ENCODE data around the gene ZSCAN23. TPM values are rescaled to one million over a fixed set of nuclear protein-coding genes. Genes with fewer than 3 reads are reported as not detected.

The ZSCAN23 gene
- total and polyA plus RNA-seq, 2 of the 8 experiments (the other 6 are each of a cell fraction or from before 2014, with no cell fraction given): 0.74 to 5.3 TPM

DNA sequence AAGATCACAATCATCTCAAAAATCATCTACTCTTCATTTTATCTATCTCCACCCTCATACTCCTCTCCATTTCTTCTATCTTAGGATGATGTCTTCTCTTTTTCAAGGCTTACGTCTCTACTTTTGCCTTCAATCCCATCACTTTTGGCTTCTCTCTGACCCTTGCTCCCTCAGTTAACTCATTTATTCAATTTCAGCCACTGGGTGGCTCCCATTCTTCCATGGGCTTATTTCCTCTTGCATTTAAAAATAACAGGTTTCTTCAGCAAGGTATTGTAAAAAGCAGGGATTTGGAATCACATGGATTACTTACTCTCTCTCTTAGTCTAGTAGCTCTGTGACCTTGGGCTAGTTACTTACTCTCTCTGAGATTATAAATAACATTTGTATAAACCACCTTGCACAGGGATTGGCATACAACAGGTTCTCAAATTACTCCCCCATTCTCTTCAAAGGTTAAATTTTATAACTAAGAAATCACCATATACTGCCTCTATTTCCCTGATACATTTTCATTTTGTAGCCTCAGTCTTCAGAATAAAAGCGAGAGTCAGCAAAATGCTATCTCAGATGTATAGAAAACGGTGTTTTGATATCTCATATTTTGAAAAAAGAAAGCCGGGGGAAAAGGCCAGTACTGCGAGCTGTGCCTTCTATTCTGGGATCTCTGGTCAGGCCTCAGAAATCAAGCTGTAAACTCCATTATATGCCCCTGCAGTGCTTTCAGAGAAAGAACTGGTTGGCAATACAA is 49.2 kb downstream of the ZSCAN23 start (continued):
- TF ChIP-seq E2F6 (IDR thresholded peaks at IDR 0.05): no peak

Measured in H1 (cell line).